KMS-11 (cell line): ENCODE measurements around the gene NUB1.

ENCODE experiments used
- H2AFZ ChIP-seq: fragments of 200-600 bp; sonication (generic); 2 replicates; pipeline ENCODE4 v1.6.1; 2016; ENCODE audit warnings: antibody characterized with exemption, mixed run types, low read depth
- H3K27ac ChIP-seq: fragments of 200-600 bp; sonication (generic); 2 replicates; pipeline ENCODE4 v1.6.1; 2016; ENCODE audit warnings: mild to moderate bottlenecking, mixed run types
- H3K27me3 ChIP-seq: fragments of 200-600 bp; sonication (generic); 2 replicates; pipeline ENCODE4 v1.6.1; 2017; ENCODE audit warnings: mild to moderate bottlenecking, low read depth, mixed run types, moderate library complexity; ENCODE audit not compliant: insufficient read depth
- H3K36me3 ChIP-seq: fragments of 200-600 bp; sonication (generic); 2 replicates; pipeline ENCODE4 v1.6.1; 2017; ENCODE audit warnings: mild to moderate bottlenecking, mixed run types; ENCODE audit not compliant: insufficient read depth
- H3K4me1 ChIP-seq: fragments of 200-600 bp; sonication (generic); 2 replicates; pipeline ENCODE4 v1.6.1; 2016; ENCODE audit warnings: mild to moderate bottlenecking, low read depth, mixed run types; ENCODE audit not compliant: poor library complexity, severe bottlenecking
- H3K4me2 ChIP-seq: fragments of 200-600 bp; sonication (generic); 2 replicates; pipeline ENCODE4 v1.7.0; 2016; ENCODE audit warnings: mild to moderate bottlenecking, mixed run types
- H3K4me3 ChIP-seq: fragments of 200-600 bp; sonication (generic); IDR thresholded peaks from 2 replicates; pipeline ENCODE4 v1.6.1; 2017; ENCODE audit warnings: low read depth, low read length, mixed read lengths; ENCODE audit not compliant: insufficient read depth
- H3K79me2 ChIP-seq: fragments of 200-600 bp; sonication (generic); 2 replicates; pipeline ENCODE4 v1.6.1; 2016; ENCODE audit warnings: low read depth, mixed run types; ENCODE audit not compliant: insufficient read depth
- H3K9ac ChIP-seq: fragments of 200-600 bp; sonication (generic); 2 replicates; pipeline ENCODE4 v1.6.1; 2016; ENCODE audit warnings: mild to moderate bottlenecking, mixed run types
- H4K20me1 ChIP-seq: fragments of 200-600 bp; sonication (generic); 2 replicates; pipeline ENCODE4 v1.6.1; 2016; ENCODE audit warnings: mild to moderate bottlenecking, mixed run types; ENCODE audit not compliant: insufficient read depth
- CTCF ChIP-seq: fragments of 200-600 bp; sonication (generic); conservative IDR thresholded peaks from 2 replicates; pipeline ENCODE4 v1.6.1; 2017; ENCODE audit warnings: low read depth, mild to moderate bottlenecking, antibody characterized with exemption, low read length, moderate library complexity, mixed read lengths

NUB1 gene

DNA sequence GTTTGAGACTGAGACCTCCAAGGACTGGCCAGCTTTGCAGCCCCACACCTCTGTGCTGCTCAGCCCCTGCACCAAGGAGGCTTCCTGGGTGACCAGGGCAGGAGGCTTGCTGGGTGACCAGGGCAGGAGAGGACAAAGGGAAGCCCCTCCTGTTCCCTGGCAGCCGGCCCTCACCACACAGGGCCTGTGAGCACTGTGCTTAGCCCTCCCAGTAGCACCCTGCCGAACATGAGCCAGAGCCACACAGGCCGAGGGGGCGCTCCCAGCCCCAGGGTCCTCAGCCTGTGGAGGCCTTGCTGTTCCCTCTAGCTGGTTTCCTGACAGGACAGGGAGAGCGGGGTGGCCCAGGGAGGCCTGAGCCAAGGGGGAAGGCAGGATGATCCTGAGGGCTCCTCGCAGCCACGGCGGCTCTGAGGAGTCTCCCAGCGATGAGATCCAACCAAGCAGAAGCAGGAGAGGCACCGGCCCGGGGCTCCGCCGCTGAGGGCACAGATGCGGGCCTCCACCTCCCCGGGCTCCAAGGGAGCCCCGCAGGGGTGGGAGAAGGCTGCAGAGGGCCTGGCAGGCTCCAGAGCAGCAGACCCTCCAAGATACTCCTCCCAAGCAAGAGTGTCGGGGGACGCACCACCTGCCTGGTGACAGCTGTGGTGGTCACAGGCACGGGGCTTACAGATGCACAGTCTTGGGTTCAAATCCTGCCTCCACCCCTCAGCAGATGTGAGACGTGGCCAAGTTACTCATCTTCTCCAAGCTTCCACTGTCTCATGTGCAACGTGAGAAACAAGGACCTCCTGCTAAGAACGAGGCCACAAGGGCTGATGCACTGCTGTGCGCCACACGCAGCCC lies 45.8 kb downstream of the NUB1 start:
- H3K27me3 ChIP-seq: peaks cover 18% of the 10 kb centered on the region; the same call in 1 of the 2 replicates
- no peaks in the 10 kb centered on the region for H3K36me3 ChIP-seq
- no peaks in the 10 kb centered on the region for H3K4me1 ChIP-seq
- H3K9ac ChIP-seq: no peak overlapping the region
- no peaks in the 10 kb centered on the region for H4K20me1 ChIP-seq
- no peaks in the 10 kb centered on the region for H3K79me2 ChIP-seq
- H3K4me2 ChIP-seq: no peak overlapping the region
- H2AFZ ChIP-seq: no peak overlapping the region
- H3K27ac ChIP-seq: no peak overlapping the region
- no peak for TF ChIP-seq CTCF
- no peak overlapping the region for H3K4me3 ChIP-seq

DNA sequence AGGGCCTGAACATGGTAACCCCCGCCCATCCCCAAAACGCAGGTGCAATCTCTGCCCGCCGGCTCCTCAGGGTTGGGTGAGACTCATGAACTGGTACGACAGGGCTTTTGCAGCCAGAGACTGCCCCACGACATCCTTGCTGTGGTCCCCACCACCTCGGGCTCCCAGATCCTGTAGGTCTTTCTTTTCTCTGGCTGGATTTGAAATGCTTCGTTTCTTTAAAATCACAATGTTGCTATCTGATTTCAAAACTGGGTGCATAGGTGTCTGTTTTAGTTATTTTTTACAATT lies 46.3 kb downstream of the NUB1 start:
- no peaks in the 10 kb centered on the region for H3K4me1 ChIP-seq
- TF ChIP-seq CTCF: no peak
- no peaks in the 10 kb centered on the region for H4K20me1 ChIP-seq
- no peak overlapping the region for H3K4me3 ChIP-seq
- no peak overlapping the region for H3K27ac ChIP-seq
- no peaks in the 10 kb centered on the region for H3K36me3 ChIP-seq
- peaks cover 18% of the 10 kb centered on the region; the same call in 1 of the 2 replicates for H3K27me3 ChIP-seq
- no peaks in the 10 kb centered on the region for H3K79me2 ChIP-seq
- no peak overlapping the region for H3K4me2 ChIP-seq
- H3K9ac ChIP-seq: no peak overlapping the region
- H2AFZ ChIP-seq: no peak overlapping the region

DNA sequence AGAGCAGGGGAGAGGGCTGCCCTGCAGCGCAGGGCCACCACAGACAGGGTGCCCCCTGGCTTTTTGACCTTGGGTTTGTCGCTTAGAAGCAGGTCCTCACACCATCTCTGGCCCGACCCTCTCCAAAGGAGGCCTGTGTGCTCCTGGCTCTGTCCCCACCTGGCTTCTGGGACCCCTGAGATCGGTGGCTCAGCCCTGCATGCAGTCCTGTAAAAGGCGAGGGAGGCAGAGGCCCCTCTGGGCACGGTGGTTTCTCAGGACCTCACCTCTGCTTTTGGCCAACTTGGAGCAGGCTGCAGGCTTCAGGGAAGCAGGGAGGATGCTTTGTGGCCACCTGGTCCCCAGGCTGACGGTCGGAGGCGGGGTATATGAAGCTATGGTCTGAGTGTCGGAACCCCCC lies 46.8 kb downstream of the NUB1 start:
- peaks cover 18% of the 10 kb centered on the region; the same call in 1 of the 2 replicates for H3K27me3 ChIP-seq

DNA sequence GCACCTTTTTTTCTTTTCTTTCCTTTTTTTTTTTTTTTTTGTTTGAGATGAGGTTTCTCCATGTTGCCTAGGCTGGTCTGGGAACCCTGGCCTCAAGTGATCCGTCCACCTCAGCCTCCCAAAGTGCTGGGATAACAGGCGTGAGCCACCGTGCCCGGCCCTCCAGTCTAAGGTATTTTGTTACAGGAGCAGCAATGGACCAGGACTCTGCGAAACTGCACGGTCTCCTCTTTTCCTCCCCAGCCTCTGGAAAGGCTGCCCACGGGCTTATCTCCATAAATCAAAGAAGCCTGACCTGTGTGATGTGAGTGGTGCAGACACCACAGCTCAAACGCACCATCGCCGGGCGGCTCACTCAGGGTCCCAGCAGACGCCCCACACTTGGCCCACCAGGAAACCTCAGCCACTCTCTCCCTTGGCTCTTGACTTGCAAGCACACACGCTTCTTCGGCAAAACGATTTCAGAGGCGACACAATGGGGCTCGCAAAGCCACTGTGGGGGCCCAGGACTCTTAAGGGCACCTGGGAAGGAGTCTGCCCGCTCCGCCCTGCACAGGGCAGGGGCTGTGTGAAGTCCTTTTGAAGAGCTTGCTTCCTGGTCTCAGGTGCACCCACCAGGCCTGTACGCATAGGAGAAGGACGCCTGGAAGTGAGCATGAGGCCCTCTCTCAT lies 47.6 kb downstream of the NUB1 start:
- H2AFZ ChIP-seq: no peak overlapping the region
- no peaks in the 10 kb centered on the region for H3K79me2 ChIP-seq
- no peak overlapping the region for H3K27ac ChIP-seq
- peaks cover 15% of the 10 kb centered on the region; the same call in 1 of the 2 replicates for H3K27me3 ChIP-seq
- H3K4me2 ChIP-seq: no peak overlapping the region
- no peaks in the 10 kb centered on the region for H3K36me3 ChIP-seq
- no peaks in the 10 kb centered on the region for H3K4me1 ChIP-seq
- no peak overlapping the region for H3K4me3 ChIP-seq
- TF ChIP-seq CTCF: no peak
- no peaks in the 10 kb centered on the region for H4K20me1 ChIP-seq
- H3K9ac ChIP-seq: no peak overlapping the region

More for the DNA sequence above, 46.8 kb downstream of the NUB1 start:
- Histone ChIP-seq H4K20me1 (no peaks in the 10 kb centered on the region), H3K4me1 (no peaks in the 10 kb centered on the region), H3K9ac (no peak overlapping the region), H3K4me2 (no peak overlapping the region), H3K36me3 (no peaks in the 10 kb centered on the region), H3K27ac (no peak overlapping the region), H3K4me3 (no peak overlapping the region), H2AFZ (no peak overlapping the region), H3K79me2 (no peaks in the 10 kb centered on the region)
- no peak for TF ChIP-seq CTCF
